Panc1 (cell line): ENCODE results near the gene NFS1. TPM values are rescaled to one million over a fixed set of nuclear protein-coding genes. Genes with fewer than 3 reads are reported as not detected.
A peak's percentile ranks its signal among the peaks of the same experiment; 100 is the strongest.

Experiments used
- ATAC-seq: fragments of 200-7000 bp; cut with Tn5 transposase; 2 replicates; pipeline ENCODE4 v1.9.1; 2020; ENCODE audit warnings: mild to moderate bottlenecking, moderate library complexity
- BruUV-seq: library from RNA; stranded (reverse); fragments of 400-500 nt; replicated peaks from 2 replicates; lab custom pipeline; 2021; lab: Mats Ljungman, UMichigan
- CTCF ChIA-PET: fragments of 300-600 bp; sonication (Branson Sonifier 250); formaldehyde crosslinking; loops from one replicate; lab custom pipeline; 2022; ENCODE audit warnings: antibody characterized with exemption; lab: Charles Lee
- POLR2A ChIA-PET: fragments of 300-600 bp; sonication (Branson Sonifier 250); formaldehyde crosslinking; loops from one replicate; lab custom pipeline; 2022; ENCODE audit warnings: antibody characterized with exemption; lab: Charles Lee
- DNase-seq: peaks from one replicate; pipeline ENCODE4 v3.0.0-alpha.2; 2010; ENCODE audit warnings: low read depth, low spot score
- H3K27ac ChIP-seq: 2 replicates; pipeline ENCODE4 v1.5.1; 2011; ENCODE audit warnings: mild to moderate bottlenecking, low read length, inconsistent platforms
- H3K27me3 ChIP-seq: fragments of 200-500 bp; sonication (Bioruptor generic); 2 replicates; pipeline ENCODE4 v1.6.0; 2014; ENCODE audit warnings: low read length, inconsistent platforms; ENCODE audit not compliant: control insufficient read depth, insufficient read depth
- H3K36me3 ChIP-seq: fragments of 200-500 bp; sonication (Bioruptor generic); 2 replicates; pipeline ENCODE4 v1.5.1; 2014; ENCODE audit warnings: inconsistent platforms, mild to moderate bottlenecking, low read length, moderate library complexity; ENCODE audit not compliant: control insufficient read depth, insufficient read depth
- H3K4me1 ChIP-seq: 2 replicates; pipeline ENCODE4 v1.5.1; 2011; ENCODE audit warnings: inconsistent platforms, mild to moderate bottlenecking, low read length, moderate library complexity; ENCODE audit not compliant: control insufficient read depth, insufficient read depth
- H3K4me3 ChIP-seq, 2 experiments: 2 replicates each; pipeline ENCODE4 v1.5.1; 2011 to 2012; ENCODE audit warnings: low read depth in 2 of 2, low read length in 2 of 2, mild to moderate bottlenecking in 2 of 2, inconsistent platforms in 1 of 2, moderate library complexity in 1 of 2
- H3K9me3 ChIP-seq: fragments of 200-500 bp; sonication (Bioruptor generic); 2 replicates; pipeline ENCODE4 v1.5.1; 2014; ENCODE audit warnings: low read depth, mild to moderate bottlenecking, inconsistent platforms, low read length, moderate library complexity; ENCODE audit not compliant: control insufficient read depth, insufficient read depth
- POLR2AphosphoS5 ChIP-seq: IDR thresholded peaks from 2 replicates; pipeline ENCODE4 v1.6.1; 2012; ENCODE audit warnings: mild to moderate bottlenecking, low read depth, low read length, moderate library complexity
- SIN3A ChIP-seq: IDR thresholded peaks from 2 replicates; pipeline ENCODE4 v1.6.1; 2012; ENCODE audit warnings: low read depth, mild to moderate bottlenecking, low read length, moderate library complexity, borderline replicate concordance; ENCODE audit not compliant: insufficient read depth
- TCF7L2 ChIP-seq: IDR thresholded peaks from 2 replicates; pipeline ENCODE4 v1.6.1; 2011; ENCODE audit warnings: mild to moderate bottlenecking, low read depth, low read length, inconsistent platforms
- in situ Hi-C: cut with HindIII; loops from 2 replicates; pipeline ENCODE4 v1.10.0; 2016; ENCODE audit warnings: low sequenced_read_pairs, low pct_unique_long_range_greater_than_20kb
- intact Hi-C: fragments of 100-400 bp; cut with micrococcal nuclease; formaldehyde crosslinking; loops from one replicate; pipeline ENCODE4 v1.10.0; 2022; ENCODE audit not compliant: unreplicated experiment
- total RNA-seq: library from RNA; stranded (reverse); gene quantifications from one replicate; pipeline ENCODE4 v1.2.1, GENCODE V29; 2021; ENCODE audit not compliant: unreplicated experiment
- TF ChIP-seq, protein P1 (sequence below), 2 experiments: IDR thresholded peaks; 2 replicates each; pipeline ENCODE4 v1.6.1; 2011 to 2012; ENCODE audit warnings: low read depth in 2 of 2, control low read depth in 1 of 2, low read length in 1 of 2, mild to moderate bottlenecking in 1 of 2, moderate library complexity in 1 of 2; ENCODE audit not compliant: insufficient read depth in 1 of 2
- TF ChIP-seq, protein P2 (sequence below): fragments of 450-650 bp; IDR thresholded peaks from 2 replicates; pipeline ENCODE4 v1.5.1; 2017; ENCODE audit warnings: mild to moderate bottlenecking

The NFS1 gene
- total RNA-seq, 1 experiment from 2014 or later = 44.9 TPM

GRCh38 chr20:35626386-35627001 is 72.7 kb downstream of the NFS1 start:
- POLR2A ChIA-PET = no interaction called here
- no peak for ATAC-seq
- H3K27ac ChIP-seq = no peak overlapping the region

GRCh38 chr20:35625584-35626385 is 73.4 kb downstream of the NFS1 start:
- Histone ChIP-seq H3K36me3 (peaks cover 8% of the 10 kb centered on the region), H3K4me1 (no peaks in the 10 kb centered on the region; the same call in 1 of the 2 replicates), H3K4me3 (no peak overlapping the region), H3K27ac (no peak overlapping the region), H3K9me3 (no peaks in the 10 kb centered on the region), H3K27me3 (no peaks in the 10 kb centered on the region)
- intact Hi-C loops = no loop called here
- no TSS peak for BruUV-seq
- POLR2A ChIA-PET = no interaction called here
- in situ Hi-C loops = no loop called here
- TF ChIP-seq POLR2AphosphoS5 (no peak), SIN3A (no peak), TCF7L2 (no peak)
- TF ChIP-seq, protein P1, sequence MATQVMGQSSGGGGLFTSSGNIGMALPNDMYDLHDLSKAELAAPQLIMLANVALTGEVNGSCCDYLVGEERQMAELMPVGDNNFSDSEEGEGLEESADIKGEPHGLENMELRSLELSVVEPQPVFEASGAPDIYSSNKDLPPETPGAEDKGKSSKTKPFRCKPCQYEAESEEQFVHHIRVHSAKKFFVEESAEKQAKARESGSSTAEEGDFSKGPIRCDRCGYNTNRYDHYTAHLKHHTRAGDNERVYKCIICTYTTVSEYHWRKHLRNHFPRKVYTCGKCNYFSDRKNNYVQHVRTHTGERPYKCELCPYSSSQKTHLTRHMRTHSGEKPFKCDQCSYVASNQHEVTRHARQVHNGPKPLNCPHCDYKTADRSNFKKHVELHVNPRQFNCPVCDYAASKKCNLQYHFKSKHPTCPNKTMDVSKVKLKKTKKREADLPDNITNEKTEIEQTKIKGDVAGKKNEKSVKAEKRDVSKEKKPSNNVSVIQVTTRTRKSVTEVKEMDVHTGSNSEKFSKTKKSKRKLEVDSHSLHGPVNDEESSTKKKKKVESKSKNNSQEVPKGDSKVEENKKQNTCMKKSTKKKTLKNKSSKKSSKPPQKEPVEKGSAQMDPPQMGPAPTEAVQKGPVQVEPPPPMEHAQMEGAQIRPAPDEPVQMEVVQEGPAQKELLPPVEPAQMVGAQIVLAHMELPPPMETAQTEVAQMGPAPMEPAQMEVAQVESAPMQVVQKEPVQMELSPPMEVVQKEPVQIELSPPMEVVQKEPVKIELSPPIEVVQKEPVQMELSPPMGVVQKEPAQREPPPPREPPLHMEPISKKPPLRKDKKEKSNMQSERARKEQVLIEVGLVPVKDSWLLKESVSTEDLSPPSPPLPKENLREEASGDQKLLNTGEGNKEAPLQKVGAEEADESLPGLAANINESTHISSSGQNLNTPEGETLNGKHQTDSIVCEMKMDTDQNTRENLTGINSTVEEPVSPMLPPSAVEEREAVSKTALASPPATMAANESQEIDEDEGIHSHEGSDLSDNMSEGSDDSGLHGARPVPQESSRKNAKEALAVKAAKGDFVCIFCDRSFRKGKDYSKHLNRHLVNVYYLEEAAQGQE (IDR thresholded peaks at IDR 0.05; ENCODE audit: insufficient read depth in 1 of 2, low read depth in 2 of 2, low read length in 1 of 2) = no peak
- TF ChIP-seq, protein P2, sequence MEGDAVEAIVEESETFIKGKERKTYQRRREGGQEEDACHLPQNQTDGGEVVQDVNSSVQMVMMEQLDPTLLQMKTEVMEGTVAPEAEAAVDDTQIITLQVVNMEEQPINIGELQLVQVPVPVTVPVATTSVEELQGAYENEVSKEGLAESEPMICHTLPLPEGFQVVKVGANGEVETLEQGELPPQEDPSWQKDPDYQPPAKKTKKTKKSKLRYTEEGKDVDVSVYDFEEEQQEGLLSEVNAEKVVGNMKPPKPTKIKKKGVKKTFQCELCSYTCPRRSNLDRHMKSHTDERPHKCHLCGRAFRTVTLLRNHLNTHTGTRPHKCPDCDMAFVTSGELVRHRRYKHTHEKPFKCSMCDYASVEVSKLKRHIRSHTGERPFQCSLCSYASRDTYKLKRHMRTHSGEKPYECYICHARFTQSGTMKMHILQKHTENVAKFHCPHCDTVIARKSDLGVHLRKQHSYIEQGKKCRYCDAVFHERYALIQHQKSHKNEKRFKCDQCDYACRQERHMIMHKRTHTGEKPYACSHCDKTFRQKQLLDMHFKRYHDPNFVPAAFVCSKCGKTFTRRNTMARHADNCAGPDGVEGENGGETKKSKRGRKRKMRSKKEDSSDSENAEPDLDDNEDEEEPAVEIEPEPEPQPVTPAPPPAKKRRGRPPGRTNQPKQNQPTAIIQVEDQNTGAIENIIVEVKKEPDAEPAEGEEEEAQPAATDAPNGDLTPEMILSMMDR = no peak
- DNase-seq = no peak
- CTCF ChIA-PET = no interaction called here
- ATAC-seq = no peak; the same call in 1 of the 2 replicates

More at GRCh38 chr20:35626386-35627001, 72.7 kb downstream of the NFS1 start:
- in situ Hi-C loops = no loop called here
- BruUV-seq = TSS peak; percentile 51
- Histone ChIP-seq H3K36me3 (peaks cover 8% of the 10 kb centered on the region), H3K27me3 (no peaks in the 10 kb centered on the region), H3K4me3 (no peak overlapping the region), H3K9me3 (no peaks in the 10 kb centered on the region), H3K4me1 (no peaks in the 10 kb centered on the region)
- TF ChIP-seq, protein P1 (IDR thresholded peaks at IDR 0.05; ENCODE audit: insufficient read depth in 1 of 2, low read depth in 2 of 2, low read length in 1 of 2) = no peak
- no peak for TF ChIP-seq POLR2AphosphoS5
- TF ChIP-seq TCF7L2 = no peak
- TF ChIP-seq, protein P2 = no peak
- TF ChIP-seq SIN3A = no peak
- intact Hi-C loops = no loop called here
- CTCF ChIA-PET = no interaction called here
- DNase-seq = no peak
